H1 (cell line): ENCODE results near the gene PILRB. TPM values are rescaled to one million over a fixed set of nuclear protein-coding genes. Genes with fewer than 3 reads are reported as not detected.

Experiments
- CTCF ChIA-PET: fragments of 300-600 bp; sonication (Branson Sonifier 250); formaldehyde crosslinking; loops from one replicate; lab custom pipeline; 2021; ENCODE audit not compliant: partially characterized antibody; lab: Charles Lee
- POLR2A ChIA-PET: fragments of 300-600 bp; sonication (Branson Sonifier 250); formaldehyde crosslinking; loops from one replicate; lab custom pipeline; 2021; ENCODE audit warnings: inconsistent platforms; ENCODE audit not compliant: partially characterized antibody; lab: Charles Lee
- DNase-seq, 2 experiments: peaks; one replicate each; pipeline versions ENCODE4 v3.0.0 to v3.0.0-alpha.2; 2010 to 2022; ENCODE audit warnings: low spot score in 2 of 2, low read depth in 1 of 2, mixed read lengths in 1 of 2
- FAIRE-seq: peaks from 2 replicates; lab custom pipeline; 2011; peaks lifted over from hg19 to GRCh38; lab: Jason Lieb, UNC
- H2AFZ ChIP-seq: 2 replicates; pipeline ENCODE4 v1.8.1; 2012; ENCODE audit warnings: low read length, inconsistent platforms
- H2AK5ac ChIP-seq: 2 replicates; pipeline ENCODE4 v1.6.1; 2013; ENCODE audit warnings: low read depth, low read length
- H2BK120ac ChIP-seq: replicated peaks from 2 replicates; pipeline ENCODE3; 2013; ENCODE audit warnings: low read depth, low read length, inconsistent platforms
- H2BK12ac ChIP-seq: 2 replicates; pipeline ENCODE4 v1.6.1; 2013; ENCODE audit warnings: low read depth, low read length
- H2BK15ac ChIP-seq: 2 replicates; pipeline ENCODE4 v1.6.1; 2013; ENCODE audit warnings: low read length
- H2BK20ac ChIP-seq: 2 replicates; pipeline ENCODE4 v1.6.1; 2013; ENCODE audit warnings: low read length
- H2BK5ac ChIP-seq: 2 replicates; pipeline ENCODE4 v1.6.1; 2013; ENCODE audit warnings: low read depth, low read length
- H3K14ac ChIP-seq: 2 replicates; pipeline ENCODE4 v1.6.1; 2013; ENCODE audit warnings: inconsistent platforms; ENCODE audit not compliant: insufficient read length
- H3K18ac ChIP-seq: 2 replicates; pipeline ENCODE4 v1.6.1; 2013; ENCODE audit warnings: low read length; ENCODE audit errors: extremely low read depth
- H3K23ac ChIP-seq: 2 replicates; pipeline ENCODE4 v1.6.1; 2013; ENCODE audit warnings: inconsistent platforms; ENCODE audit not compliant: insufficient read length
- H3K23me2 ChIP-seq: 2 replicates; pipeline ENCODE4 v1.6.1; 2013; ENCODE audit warnings: low read depth, low read length
- H3K27ac ChIP-seq: 2 replicates; pipeline ENCODE4 v1.6.1; 2011; ENCODE audit warnings: low read depth, low read length, inconsistent platforms
- H3K27me3 ChIP-seq, 4 experiments: replicated peaks in 1 of 4; 1 replicate in 1 of 4; 2 replicates in 3 of 4; pipeline versions ENCODE4 v1.6.1 to v1.8.1; 2011 to 2013; ENCODE audit warnings: low read length in 3 of 4, mild to moderate bottlenecking in 3 of 4, inconsistent platforms in 2 of 4, mixed read lengths in 2 of 4, moderate library complexity in 1 of 4; ENCODE audit not compliant: control insufficient read depth in 3 of 4, insufficient read depth in 3 of 4; ENCODE audit errors: extremely low read depth in 1 of 4
- H3K36me3 ChIP-seq, 4 experiments: 2 replicates each; pipeline versions ENCODE4 v1.6.1 to v1.8.1; 2011 to 2013; ENCODE audit warnings: mild to moderate bottlenecking in 4 of 4, low read length in 3 of 4, moderate library complexity in 2 of 4, control low read depth in 1 of 4, inconsistent platforms in 1 of 4; ENCODE audit not compliant: insufficient read depth in 4 of 4, control insufficient read depth in 2 of 4
- H3K4ac ChIP-seq: replicated peaks from 2 replicates; pipeline ENCODE3; 2013; ENCODE audit warnings: low read length, low read depth, mixed read lengths, inconsistent platforms; ENCODE audit not compliant: insufficient read length
- H3K4me1 ChIP-seq, 4 experiments: replicated peaks in 1 of 4; 1 replicate in 1 of 4; 2 replicates in 3 of 4; pipeline versions ENCODE4 v1.6.1 to v1.8.1; 2011 to 2013; ENCODE audit warnings: low read length in 3 of 4, inconsistent platforms in 2 of 4, mixed read lengths in 1 of 4; ENCODE audit not compliant: insufficient read depth in 4 of 4, control insufficient read depth in 3 of 4
- H3K4me2 ChIP-seq, 2 experiments: 2 replicates each; pipeline versions ENCODE4 v1.6.1 to v1.8.1; 2011 to 2013; ENCODE audit warnings: low read depth in 2 of 2, low read length in 2 of 2, control low read depth in 1 of 2, inconsistent platforms in 1 of 2, mild to moderate bottlenecking in 1 of 2; ENCODE audit not compliant: insufficient read depth in 1 of 2
- H3K4me3 ChIP-seq, 4 experiments: fragments of 200-600, 300-600 bp in 1 of 4; sonication (generic), shearing (Covaris generic), sonication (Bioruptor Twin) in 1 of 4; 2 replicates each; pipeline versions ENCODE4 v1.5.1 to v1.8.1; 2011 to 2016; ENCODE audit warnings: low read length in 4 of 4, low read depth in 3 of 4, control low read depth in 2 of 4, inconsistent platforms in 2 of 4, mild to moderate bottlenecking in 2 of 4, mixed read lengths in 1 of 4, moderate library complexity in 1 of 4; ENCODE audit not compliant: insufficient read depth in 2 of 4; ENCODE audit errors: extremely low read depth in 1 of 4
- H3K56ac ChIP-seq: replicated peaks from 2 replicates; pipeline ENCODE3; 2013; ENCODE audit warnings: low read depth, mild to moderate bottlenecking, mixed read lengths, low read length, inconsistent platforms; ENCODE audit not compliant: insufficient read length
- H3K79me1 ChIP-seq: 2 replicates; pipeline ENCODE4 v1.6.1; 2013; ENCODE audit warnings: low read depth, low read length, control low read depth
- H3K79me2 ChIP-seq, 2 experiments: 2 replicates each; pipeline versions ENCODE4 v1.6.1 to v1.8.1; 2012 to 2013; ENCODE audit warnings: low read length in 2 of 2, mild to moderate bottlenecking in 2 of 2, inconsistent platforms in 1 of 2; ENCODE audit not compliant: insufficient read depth in 2 of 2, control insufficient read depth in 1 of 2
- H3K9ac ChIP-seq, 4 experiments: replicated peaks in 1 of 4; 1 replicate in 1 of 4; 2 replicates in 3 of 4; pipeline versions ENCODE4 v1.6.1 to v1.8.1; 2011 to 2013; ENCODE audit warnings: low read depth in 3 of 4, low read length in 3 of 4, control low read depth in 2 of 4, mild to moderate bottlenecking in 2 of 4, moderate library complexity in 2 of 4, inconsistent platforms in 1 of 4; ENCODE audit errors: extremely low read depth in 1 of 4
- H3K9me3 ChIP-seq, 2 experiments: 2 replicates each; pipeline versions ENCODE4 v1.6.1 to v1.8.1; 2012 to 2013; ENCODE audit warnings: mild to moderate bottlenecking in 2 of 2, moderate library complexity in 2 of 2, control low read depth in 1 of 2, inconsistent platforms in 1 of 2, low read depth in 1 of 2, low read length in 1 of 2, mixed read lengths in 1 of 2; ENCODE audit not compliant: insufficient read depth in 2 of 2
- H4K20me1 ChIP-seq, 2 experiments: replicated peaks in 1 of 2; 2 replicates each; pipeline versions ENCODE3 to v1.8.1; 2011 to 2013; ENCODE audit warnings: inconsistent platforms in 2 of 2, low read length in 2 of 2, mild to moderate bottlenecking in 1 of 2; ENCODE audit not compliant: insufficient read depth in 2 of 2, control insufficient read depth in 1 of 2
- H4K5ac ChIP-seq: 2 replicates; pipeline ENCODE4 v1.6.1; 2013; ENCODE audit warnings: low read length, low read depth, mixed read lengths, inconsistent platforms; ENCODE audit not compliant: insufficient read length
- H4K8ac ChIP-seq: 2 replicates; pipeline ENCODE4 v1.8.0; 2013; ENCODE audit warnings: mild to moderate bottlenecking, moderate library complexity, low read length, inconsistent platforms; ENCODE audit not compliant: insufficient read depth; ENCODE audit errors: extremely low read depth
- H4K91ac ChIP-seq: replicated peaks from 2 replicates; pipeline ENCODE3; 2013; ENCODE audit warnings: low read length, mixed read lengths, inconsistent platforms; ENCODE audit not compliant: insufficient read length
- ASH2L ChIP-seq: fragments of 200-600, 300-600 bp; sonication (generic); IDR thresholded peaks from one replicate; pipeline ENCODE4 v1.7.1; 2017; ENCODE audit warnings: low read length
- BRCA1 ChIP-seq: IDR thresholded peaks from 2 replicates; pipeline ENCODE4 v1.6.1; 2012; ENCODE audit warnings: low read depth, low read length, improper control_type of control experiment
- CBX5 ChIP-seq: fragments of 300-800, 300-1000 bp; sonication (generic); IDR thresholded peaks from 2 replicates; pipeline ENCODE4 v1.7.1; 2016; ENCODE audit warnings: antibody characterized with exemption, low read length, low read depth
- FOSL1 ChIP-seq: IDR thresholded peaks from 2 replicates; pipeline ENCODE4 v1.6.1; 2011; ENCODE audit warnings: mild to moderate bottlenecking, low read depth, low read length, moderate library complexity; ENCODE audit not compliant: insufficient read depth
- JUN ChIP-seq: IDR thresholded peaks from 2 replicates; pipeline ENCODE4 v1.6.1; 2011; ENCODE audit warnings: low read depth, mild to moderate bottlenecking, improper control_type of control experiment, low read length
- KDM4A ChIP-seq: IDR thresholded peaks from one replicate; pipeline ENCODE4 v1.7.1; 2012; ENCODE audit warnings: low read depth, mild to moderate bottlenecking, moderate library complexity, low read length, inconsistent platforms; ENCODE audit not compliant: severe bottlenecking
- RBBP5 ChIP-seq: IDR thresholded peaks from 2 replicates; pipeline ENCODE4 v1.7.1; 2012; ENCODE audit warnings: low read depth, mild to moderate bottlenecking, inconsistent platforms, low read length, moderate library complexity, borderline replicate concordance
- RXRA ChIP-seq: IDR thresholded peaks from 2 replicates; pipeline ENCODE4 v1.6.1; 2011; ENCODE audit warnings: low read depth, mild to moderate bottlenecking, low read length, moderate library complexity; ENCODE audit not compliant: insufficient read depth
- TCF12 ChIP-seq: IDR thresholded peaks from 2 replicates; pipeline ENCODE4 v1.6.1; 2011; ENCODE audit warnings: low read depth, mild to moderate bottlenecking, low read length
- WGBS, 2 experiments: shearing (Covaris generic) in 1 of 2; methylation state at CpG; one replicate each; pipeline versions ENCODE4 v1.1.6 to v1.1.7; 2013 to 2015; ENCODE audit warnings: low lambda C conversion rate in 2 of 2, mixed read lengths in 2 of 2, inconsistent platforms in 1 of 2, low coverage in 1 of 2, missing lambda C conversion rate in 1 of 2; ENCODE audit not compliant: insufficient replicate concordance in 2 of 2, insufficient coverage in 1 of 2, insufficient read length in 1 of 2; ENCODE audit errors: extremely low coverage in 1 of 2, missing lambda C conversion rate in 1 of 2; 5-methylcytosine and 5-hydroxymethylcytosine counted together
- polyA plus RNA-seq, 7 experiments: library from polyadenylated mRNA; depleted of rRNA in 3 of 7; stranded (reverse) in 5 of 7; unstranded in 2 of 7; fragments of >200 nt in 5 of 7; fragments of 200-250 nt in 2 of 7; gene quantifications; 1 replicate in 5 of 7; 2 replicates in 1 of 7; 4 replicates in 1 of 7; pipeline versions ENCODE4 v1.2.1 to v1.2.3, GENCODE V29; 2011 to 2013; ENCODE audit warnings: missing spikeins in 2 of 7, mixed read lengths in 2 of 7
- total RNA-seq: library from RNA; stranded (reverse); fragmentation: NEBNext Ultra II Directional; extraction: Animal tissue kit (Norgen Biotek cat#: 25700); gene quantifications from 2 replicates; pipeline ENCODE4 v1.2.1, GENCODE V29; 2021

Gene PILRB
- total and polyA plus RNA-seq, 2 of the 8 experiments (the other 6 are each of a cell fraction or from before 2014, with no cell fraction given): 32.2 to 49.9 TPM

GRCh38 chr7:100351657-100352058 is 6.3 kb upstream of the PILRB start:
- H3K4me3 ChIP-seq: no peak overlapping the region
- H3K23me2 ChIP-seq: no peaks in the 10 kb centered on the region
- H3K4me2 ChIP-seq: no peak overlapping the region
- ChIA-PET POLR2A (interaction anchor here (1.7 kb wide), 1 partner anchor 13 kb away, joined by 7 read pairs; no protein-coding TSS in a partner anchor), CTCF (no interaction called here)
- no peak for DNase-seq
- no peak overlapping the region for H2BK12ac ChIP-seq
- peaks cover 2 to 16% of the 10 kb centered on the region in 2 experiments for H4K20me1 ChIP-seq
- no peaks in the 10 kb centered on the region for H3K27me3 ChIP-seq
- H3K14ac ChIP-seq: no peak overlapping the region
- no peak overlapping the region for H2AFZ ChIP-seq
- peak overlapping the region; percentile 62; the same call in 1 of the 2 replicates for H4K8ac ChIP-seq
- H3K79me2 ChIP-seq: no peaks in the 10 kb centered on the region
- H3K79me1 ChIP-seq: no peaks in the 10 kb centered on the region; the same call in 1 of the 2 replicates
- H3K36me3 ChIP-seq: peaks cover 33 to 77% (median 57%) of the 10 kb centered on the region in 4 experiments
- H2AK5ac ChIP-seq: no peak overlapping the region
- no peak overlapping the region for H3K23ac ChIP-seq
- H2BK120ac ChIP-seq: no peak overlapping the region
- no peak overlapping the region for H4K5ac ChIP-seq
- no peaks in the 10 kb centered on the region for H3K4me1 ChIP-seq
- no peak overlapping the region for H3K9ac ChIP-seq
- no peak for FAIRE-seq
- H3K18ac ChIP-seq: no peak overlapping the region
- no peak overlapping the region for H2BK20ac ChIP-seq
- no peak overlapping the region for H3K56ac ChIP-seq
- H2BK15ac ChIP-seq: no peak overlapping the region
- no peak overlapping the region for H4K91ac ChIP-seq
- no peak overlapping the region for H3K27ac ChIP-seq
- no peaks in the 10 kb centered on the region for H3K9me3 ChIP-seq
- no peak overlapping the region; the same call in 1 of the 2 replicates for H2BK5ac ChIP-seq
- 83% methylated on average over 6 of the region's 6 CpGs; no CpG with 5 or more reads in 1 of the 2 experiments for WGBS, 2 experiments
- no peak overlapping the region for H3K4ac ChIP-seq
- TF ChIP-seq CBX5 (no peak), RXRA (no peak), ASH2L (no peak), BRCA1 (no peak), JUN (no peak), TCF12 (no peak), FOSL1 (no peak), KDM4A (no peak), RBBP5 (no peak)
